ENCODE results near the gene BCL2L1.

GRCh38 chr20:31632548-31633338 is 89.9 kb downstream of the BCL2L1 start:
- TF ChIP-seq POLR2AphosphoS5 (IDR thresholded peaks at IDR 0.05; ENCODE audit: low read depth, low read length) = no peak
- no peak for TF ChIP-seq POLR2A (IDR thresholded peaks at IDR 0.05; ENCODE audit: borderline replicate concordance, extremely low read depth, insufficient read depth, insufficient read length)
- no peak for TF ChIP-seq ZNF274 (IDR thresholded peaks at IDR 0.05; ENCODE audit: low read depth, low read length)
- TF ChIP-seq CTCF (IDR thresholded peaks at IDR 0.05 in 2 of 3, conservative IDR thresholded peaks at IDR 0.05 in 1 of 3; ENCODE audit: borderline replicate concordance in 1 of 3, insufficient read depth in 1 of 3, low read depth in 2 of 3, low read length in 2 of 3) = no peak
- TF ChIP-seq RAD21 (IDR thresholded peaks at IDR 0.05; ENCODE audit: low read depth) = no peak
- no peak for TF ChIP-seq YY1 (IDR thresholded peaks at IDR 0.05; ENCODE audit: extremely low read depth, insufficient replicate concordance, low read depth, low read length)
- no peak for TF ChIP-seq JUND (IDR thresholded peaks at IDR 0.05)
- no peak for TF ChIP-seq EZH2phosphoT487 (IDR thresholded peaks at IDR 0.05; ENCODE audit: borderline replicate concordance)
- TF ChIP-seq ZBTB33 (IDR thresholded peaks at IDR 0.05; ENCODE audit: extremely low read depth, insufficient replicate concordance, low read length) = no peak
- TF ChIP-seq ELF1 (IDR thresholded peaks at IDR 0.05; ENCODE audit: borderline replicate concordance, low read depth) = no peak
- no peak for TF ChIP-seq MAX (IDR thresholded peaks at IDR 0.05)
- TF ChIP-seq EZH2 (IDR thresholded peaks at IDR 0.05) = no peak

Data from HCT116 (cell line).